DOHH2 (cell line): ENCODE measurements around the gene VPS13A.
"Not testable (repeated sequence)": the region's sequence is repeated elsewhere in the genome, so short reads cannot be mapped to it uniquely, and the experiment has no call there.

Experiments
- H3F3A ChIP-seq: fragments of 200-600 bp; sonication (generic), shearing (Covaris generic); 2 replicates; pipeline ENCODE4 v1.6.0; 2016; ENCODE audit warnings: antibody characterized with exemption, mild to moderate bottlenecking; ENCODE audit not compliant: control insufficient read depth, insufficient read depth
- H3K27ac ChIP-seq: fragments of 200-600 bp; sonication (generic); 2 replicates; pipeline ENCODE4 v1.5.1; 2014; ENCODE audit warnings: low read depth, mild to moderate bottlenecking, low read length, moderate library complexity
- H3K27me3 ChIP-seq: fragments of 200-600 bp; sonication (generic); 2 replicates; pipeline ENCODE4 v1.6.1; 2014; ENCODE audit warnings: mild to moderate bottlenecking, low read length, mixed read lengths; ENCODE audit not compliant: control insufficient read depth
- H3K36me3 ChIP-seq: fragments of 200-600 bp; sonication (generic); 2 replicates; pipeline ENCODE4 v1.6.1; 2014; ENCODE audit warnings: mild to moderate bottlenecking, low read length, moderate library complexity, mixed read lengths; ENCODE audit not compliant: control insufficient read depth
- H3K4me1 ChIP-seq: fragments of 200-600 bp; sonication (generic); 2 replicates; pipeline ENCODE4 v1.6.1; 2014; ENCODE audit warnings: mild to moderate bottlenecking, low read length, mixed read lengths; ENCODE audit not compliant: control insufficient read depth
- H3K4me2 ChIP-seq: fragments of 200-600 bp; sonication (generic); 2 replicates; pipeline ENCODE4 v1.6.0; 2014; ENCODE audit warnings: mild to moderate bottlenecking, low read length, moderate library complexity
- H3K4me3 ChIP-seq: fragments of 200-600 bp; sonication (generic); 2 replicates; pipeline ENCODE4 v1.5.1; 2014; ENCODE audit warnings: mild to moderate bottlenecking, low read length, mixed read lengths
- H3K79me2 ChIP-seq: fragments of 200-600 bp; sonication (generic); 2 replicates; pipeline ENCODE4 v1.6.1; 2014; ENCODE audit warnings: mild to moderate bottlenecking, low read length, mixed read lengths; ENCODE audit not compliant: control insufficient read depth
- H3K9me2 ChIP-seq: fragments of 200-600 bp; sonication (generic); replicated peaks from 2 replicates; pipeline ENCODE4 v1.6.1; 2014; ENCODE audit warnings: mild to moderate bottlenecking, low read length, mixed read lengths; ENCODE audit not compliant: control insufficient read depth
- H3K9me3 ChIP-seq: fragments of 200-600 bp; sonication (generic); 2 replicates; pipeline ENCODE4 v1.6.1; 2014; ENCODE audit warnings: antibody characterized with exemption, low read length, mixed read lengths; ENCODE audit not compliant: control insufficient read depth, insufficient read depth
- H4K20me1 ChIP-seq: fragments of 200-600 bp; sonication (generic); 2 replicates; pipeline ENCODE4 v1.6.0; 2014; ENCODE audit warnings: low read depth, mild to moderate bottlenecking, antibody characterized with exemption, low read length, moderate library complexity; ENCODE audit not compliant: control insufficient read depth, insufficient read depth
- CTCF ChIP-seq: fragments of 200-600 bp; sonication (generic); IDR thresholded peaks from one replicate; pipeline ENCODE4 v1.5.1; 2014; ENCODE audit warnings: antibody characterized with exemption, mild to moderate bottlenecking, low read depth, low read length; ENCODE audit not compliant: poor library complexity, severe bottlenecking
- EZH2phosphoT487 ChIP-seq: fragments of 200-600 bp; sonication (generic); IDR thresholded peaks from 2 replicates; pipeline ENCODE4 v1.6.1; 2017; ENCODE audit warnings: borderline replicate concordance, mild to moderate bottlenecking, antibody characterized with exemption, low read length, moderate library complexity, mixed read lengths

The VPS13A gene

GRCh38 chr9:77261605-77262004, 84.3 kb downstream of the VPS13A start:
- Histone ChIP-seq H3K36me3 (no peaks in the 10 kb centered on the region), H3K9me3 (no peaks in the 10 kb centered on the region; the same call in 1 of the 2 replicates), H3K4me1 (no peaks in the 10 kb centered on the region), H3K4me2 (no peak overlapping the region), H3F3A (no peaks in the 10 kb centered on the region), H3K4me3 (no peak overlapping the region), H4K20me1 (no peaks in the 10 kb centered on the region), H3K9me2 (no peaks in the 10 kb centered on the region), H3K79me2 (no peaks in the 10 kb centered on the region), H3K27me3 (no peaks in the 10 kb centered on the region), H3K27ac (no peak overlapping the region)
- TF ChIP-seq CTCF (no peak), EZH2phosphoT487 (no peak)

- H3F3A ChIP-seq, H3K27ac ChIP-seq, H3K9me2 ChIP-seq, H3K4me3 ChIP-seq, H4K20me1 ChIP-seq, H3K4me1 ChIP-seq, H3K27me3 ChIP-seq, H3K4me2 ChIP-seq, H3K36me3 ChIP-seq, H3K79me2 ChIP-seq, H3K9me3 ChIP-seq: not testable (repeated sequence)
Observed at GRCh38 chr9:77267762-77268161, 90.4 kb downstream of the VPS13A start.

- Histone ChIP-seq H3K27ac (no peak overlapping the region), H3K4me3 (no peak overlapping the region), H3K9me2 (no peaks in the 10 kb centered on the region), H3K36me3 (no peaks in the 10 kb centered on the region), H3K27me3 (no peaks in the 10 kb centered on the region), H4K20me1 (no peaks in the 10 kb centered on the region), H3K4me1 (no peaks in the 10 kb centered on the region), H3K9me3 (no peaks in the 10 kb centered on the region), H3K79me2 (no peaks in the 10 kb centered on the region), H3F3A (no peaks in the 10 kb centered on the region), H3K4me2 (no peak overlapping the region)
- TF ChIP-seq EZH2phosphoT487 (no peak), CTCF (no peak)
Observed at GRCh38 chr9:77271023-77271690, 93.8 kb downstream of the VPS13A start.

GRCh38 chr9:77276799-77277198, 99.5 kb downstream of the VPS13A start:
- Histone ChIP-seq H3K36me3 (peaks cover 5% of the 10 kb centered on the region), H3F3A (no peaks in the 10 kb centered on the region), H3K9me3 (no peaks in the 10 kb centered on the region), H3K27ac (no peak overlapping the region), H3K27me3 (no peaks in the 10 kb centered on the region), H3K4me1 (no peaks in the 10 kb centered on the region), H3K79me2 (no peaks in the 10 kb centered on the region), H3K9me2 (no peaks in the 10 kb centered on the region), H4K20me1 (no peaks in the 10 kb centered on the region), H3K4me3 (no peak overlapping the region), H3K4me2 (no peak overlapping the region)
- TF ChIP-seq EZH2phosphoT487 (no peak), CTCF (no peak)
